NCI-H345 (cell line): ENCODE results near the gene C13orf46.

ENCODE experiments used
- DNase-seq: peaks from one replicate; lab custom pipeline; 2025; lab: John Stamatoyannopoulos, UW

Gene C13orf46

GRCh38 chr13:114009590-114010400 is 35.9 kb upstream of the C13orf46 start:
- no peak for DNase-seq

DNA sequence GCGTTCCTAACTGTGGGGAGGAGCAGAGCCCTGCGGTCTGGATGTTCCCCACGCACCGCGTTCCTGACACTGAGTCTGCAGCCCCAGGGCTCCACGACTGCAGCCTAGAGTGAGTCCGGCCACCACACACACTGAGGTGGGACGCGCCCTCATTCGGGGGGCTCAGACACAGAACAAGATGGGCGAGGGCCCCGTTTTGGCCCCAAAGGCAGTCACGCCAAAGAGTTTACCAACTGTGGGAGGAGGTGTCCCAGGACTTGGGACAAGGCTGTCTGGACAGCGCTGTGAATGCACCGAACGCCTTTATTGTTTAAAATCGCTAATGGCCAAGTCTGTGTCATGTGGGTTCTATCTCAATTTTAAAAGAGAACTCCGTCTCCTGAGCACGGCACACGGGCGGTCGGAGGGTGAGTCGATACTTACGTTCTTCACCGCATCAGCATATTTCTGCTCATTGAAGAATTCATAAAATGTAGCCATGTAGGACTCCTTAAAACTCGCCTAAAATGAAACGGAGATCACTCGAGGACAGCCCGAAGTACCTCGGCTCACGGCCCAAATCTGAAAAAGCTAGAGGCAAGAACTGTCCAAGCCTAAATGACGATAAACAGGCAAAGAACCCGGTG is 35.2 kb upstream of the C13orf46 start:
- no peak for DNase-seq

DNA sequence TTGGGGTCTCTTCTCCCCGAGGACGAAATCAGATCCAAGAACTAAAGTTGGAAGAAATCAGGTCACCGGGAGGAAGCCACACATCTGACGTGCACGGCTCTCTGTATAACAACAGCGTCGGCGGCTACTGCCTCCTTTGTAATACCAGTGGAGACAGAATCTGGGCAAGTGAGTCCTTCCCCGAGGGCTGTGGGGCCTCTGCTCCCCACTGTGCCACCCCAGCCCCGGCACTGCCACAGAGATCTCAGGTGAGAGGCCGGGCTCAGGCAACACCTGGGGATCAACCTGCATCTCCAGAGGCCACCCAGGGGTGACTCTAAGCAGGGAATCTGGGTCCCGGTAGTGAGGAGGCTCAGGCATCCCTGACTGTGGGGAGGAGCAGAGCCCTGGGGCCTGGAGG is 33.7 kb upstream of the C13orf46 start:
- no peak for DNase-seq

- no peak for DNase-seq
Observed at GRCh38 chr13:114005206-114005724, 31.4 kb upstream of the C13orf46 start.

DNA sequence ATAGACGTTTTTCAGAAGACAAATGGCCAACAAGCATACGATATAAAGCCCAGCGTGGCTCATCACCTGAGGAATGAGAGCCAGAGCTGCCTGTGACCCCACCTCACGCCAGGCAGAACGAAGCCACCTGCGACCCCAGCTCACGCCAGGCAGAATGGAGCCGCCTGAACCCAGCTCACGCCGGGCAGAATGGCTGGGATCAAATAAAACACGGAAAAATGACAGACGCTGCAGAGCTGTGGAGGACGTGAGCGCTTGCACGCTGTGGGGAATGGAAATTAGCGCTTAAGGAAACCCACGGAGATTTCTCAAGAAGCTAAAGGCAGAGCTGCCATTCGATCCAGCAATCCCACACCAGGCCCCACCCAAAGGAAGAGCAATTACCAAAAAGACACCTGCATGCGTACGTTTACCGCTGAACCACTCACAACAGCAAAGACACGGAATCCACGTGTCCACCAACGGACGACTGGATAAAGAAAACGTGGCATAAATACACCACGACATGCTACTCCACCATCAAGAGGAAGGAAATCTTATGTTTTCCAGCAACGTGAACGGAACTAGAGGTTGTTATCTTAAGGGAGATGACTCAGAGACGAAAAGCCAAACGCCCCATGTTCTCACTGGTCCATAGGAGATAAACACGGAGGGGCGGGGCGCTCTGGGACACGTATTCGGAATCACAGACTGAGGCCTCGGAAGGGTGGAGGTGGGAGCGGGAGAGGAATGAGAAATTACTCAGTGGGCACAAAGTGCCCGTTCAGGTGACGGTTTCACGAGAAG is 30.7 kb upstream of the C13orf46 start:
- no peak for DNase-seq

DNA sequence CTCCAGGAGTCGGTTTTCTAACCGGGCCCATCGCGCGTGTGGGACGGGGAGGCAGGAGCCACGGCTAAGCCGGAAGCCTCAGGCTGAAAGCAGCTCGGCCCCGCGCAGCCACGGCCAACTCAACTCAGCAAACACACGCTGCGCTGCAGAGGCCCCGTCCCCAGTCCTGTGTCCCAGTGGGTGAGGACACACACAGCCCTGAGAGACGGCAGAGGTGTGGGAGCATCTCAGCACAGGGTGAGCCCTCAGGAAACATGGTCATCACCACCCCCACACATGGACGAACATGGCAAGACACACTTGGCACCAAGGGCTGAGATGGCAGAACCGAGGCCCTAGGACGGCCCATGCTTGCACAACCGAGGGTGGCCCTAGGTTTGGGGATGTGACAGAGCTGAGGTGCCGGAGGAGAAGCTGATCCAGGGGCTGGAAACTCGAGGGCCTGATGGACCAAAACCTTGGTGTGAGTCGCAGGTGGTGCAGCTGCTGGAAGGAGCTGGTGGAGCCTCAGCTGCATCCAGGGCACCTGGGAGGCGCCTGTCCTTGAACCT is 29.0 kb upstream of the C13orf46 start:
- DNase-seq, result no peak

- no peak for DNase-seq
Observed at GRCh38 chr13:114002009-114002544, 28.2 kb upstream of the C13orf46 start.

GRCh38 chr13:114001331-114002008 is 27.6 kb upstream of the C13orf46 start:
- no peak for DNase-seq

DNA sequence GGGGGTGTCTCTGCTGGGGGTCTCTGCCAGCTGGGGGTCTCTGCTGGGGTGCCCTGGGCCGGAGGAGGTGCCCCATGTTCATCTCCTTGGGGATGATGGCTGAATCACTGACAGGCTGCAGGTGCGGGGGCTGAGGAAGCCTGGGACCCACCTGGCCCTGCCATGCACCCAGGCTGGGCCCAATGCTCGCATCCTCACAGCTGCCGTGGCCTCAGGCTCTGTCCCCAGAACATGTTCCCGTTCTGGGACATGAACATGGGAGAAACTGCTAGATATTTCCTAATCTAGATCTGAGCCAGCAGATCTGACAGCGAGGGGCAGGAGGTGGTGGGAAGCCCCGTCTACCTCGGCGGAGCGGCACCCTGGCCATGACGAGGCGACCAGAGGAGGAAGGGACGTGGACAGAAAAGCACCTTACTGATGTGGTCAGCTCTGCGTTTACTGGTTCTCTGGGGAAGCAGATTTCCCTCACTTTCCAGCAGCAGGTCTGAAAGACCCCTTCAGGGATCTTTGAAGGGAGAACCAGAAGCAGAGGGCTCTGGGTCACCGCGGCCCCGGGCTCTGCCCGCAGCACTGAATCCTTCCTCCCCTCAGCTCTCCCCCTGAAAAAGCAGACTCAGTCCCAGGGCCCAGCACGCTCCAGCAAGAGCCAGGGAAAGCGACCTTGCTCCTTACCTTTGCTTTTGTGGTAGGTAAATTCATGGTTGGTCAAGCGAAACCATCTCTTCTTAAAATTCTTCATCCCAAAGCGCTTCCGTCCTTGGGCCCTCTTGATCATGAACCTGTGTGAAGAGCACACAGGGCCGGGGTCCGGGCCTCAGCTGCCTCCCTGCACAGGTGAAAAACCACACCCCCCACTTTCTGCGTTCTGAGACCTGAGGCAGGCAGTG is 26.5 kb upstream of the C13orf46 start:
- no peak for DNase-seq

GRCh38 chr13:113999618-113999910 is 25.7 kb upstream of the C13orf46 start:
- no peak for DNase-seq

GRCh38 chr13:113998781-113999617 is 25.1 kb upstream of the C13orf46 start:
- no peak for DNase-seq

- DNase-seq, result no peak
Observed at GRCh38 chr13:113997845-113998751, 24.2 kb upstream of the C13orf46 start.

- DNase-seq, result no peak
Observed at GRCh38 chr13:113996912-113997745, 23.3 kb upstream of the C13orf46 start.

- DNase-seq, result no peak
Observed at GRCh38 chr13:113996081-113996911, 22.4 kb upstream of the C13orf46 start.

GRCh38 chr13:113995051-113995601 is 21.2 kb upstream of the C13orf46 start:
- DNase-seq, result no peak

DNA sequence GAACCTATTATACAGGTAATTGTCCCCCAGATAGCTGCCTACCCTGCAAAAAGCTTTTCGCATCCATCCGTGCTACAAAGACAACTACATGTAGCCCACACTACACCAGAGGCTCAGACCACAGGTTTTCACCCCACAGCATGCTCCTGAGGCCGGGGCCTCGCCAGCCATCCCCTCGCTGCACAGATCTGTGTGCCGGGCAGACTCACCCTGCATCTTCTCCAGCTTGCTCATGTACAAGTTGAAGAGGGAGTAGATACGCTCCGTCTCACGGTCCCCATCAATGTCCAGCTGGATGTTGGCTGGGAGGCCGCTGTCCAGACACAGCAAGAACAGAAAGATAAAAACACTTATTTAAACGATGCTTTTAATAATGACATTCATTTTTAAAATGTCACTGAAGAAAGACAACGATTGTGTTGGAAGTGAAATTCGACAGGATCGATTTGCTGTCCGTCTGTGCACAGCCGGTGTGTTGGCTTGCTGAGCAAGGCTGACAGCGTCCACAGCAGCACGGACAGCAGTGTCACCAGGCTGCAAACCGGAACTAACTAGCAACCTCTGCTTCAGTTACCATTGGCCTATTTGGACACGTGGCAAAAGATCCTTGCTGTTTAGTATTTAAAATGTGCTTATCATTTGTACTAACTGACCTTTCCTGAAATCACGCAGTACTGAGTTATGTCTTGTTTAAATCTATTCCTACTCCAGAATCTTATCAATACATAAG is 18.6 kb upstream of the C13orf46 start:
- DNase-seq, result no peak
